ENCODE data around the gene DCAF5.
"Not testable (repeated sequence)": the region's sequence is repeated elsewhere in the genome, so short reads cannot be mapped to it uniquely, and the experiment has no call there.

Gene DCAF5

GRCh38 chr14:69041783-69042182 lies 111.1 kb downstream of the DCAF5 start:
- DNase-seq: no peak

GRCh38 chr14:69040353-69040752 lies 112.6 kb downstream of the DCAF5 start:
- DNase-seq: no peak

GRCh38 chr14:69039288-69039628 lies 113.7 kb downstream of the DCAF5 start:
- DNase-seq: no peak

- no peak for DNase-seq
Measured at GRCh38 chr14:69038455-69039287, 114.2 kb downstream of the DCAF5 start.

- no peak for DNase-seq
Measured at GRCh38 chr14:69037790-69038454, 115.0 kb downstream of the DCAF5 start.

GRCh38 chr14:69036757-69037506 lies 116.0 kb downstream of the DCAF5 start:
- DNase-seq: no peak

- no peak for DNase-seq
Measured at GRCh38 chr14:69034612-69035262, 118.2 kb downstream of the DCAF5 start.

- DNase-seq: no peak
Measured at GRCh38 chr14:69027242-69027913, 125.5 kb downstream of the DCAF5 start.

GRCh38 chr14:69023035-69023434 lies 129.9 kb downstream of the DCAF5 start:
- DNase-seq: no peak

- DNase-seq: not testable (repeated sequence)
Measured at GRCh38 chr14:69022093-69022492, 130.8 kb downstream of the DCAF5 start.

- no peak for DNase-seq
Measured at GRCh38 chr14:69017706-69018105, 135.2 kb downstream of the DCAF5 start.

GRCh38 chr14:69014829-69015259 lies 138.1 kb downstream of the DCAF5 start:
- DNase-seq: no peak

GRCh38 chr14:69013943-69014782 lies 138.8 kb downstream of the DCAF5 start:
- no peak for DNase-seq

GRCh38 chr14:69012256-69012953 lies 140.5 kb downstream of the DCAF5 start:
- no peak for DNase-seq

- no peak for DNase-seq
Measured at GRCh38 chr14:69010648-69011047, 142.3 kb downstream of the DCAF5 start.

GRCh38 chr14:69008421-69008884 lies 144.5 kb downstream of the DCAF5 start:
- no peak for DNase-seq

GRCh38 chr14:69006346-69006745 lies 146.6 kb downstream of the DCAF5 start:
- DNase-seq: no peak

GRCh38 chr14:69005432-69006148 lies 147.3 kb downstream of the DCAF5 start:
- no peak for DNase-seq

GRCh38 chr14:69004731-69005431 lies 148.0 kb downstream of the DCAF5 start:
- DNase-seq: no peak

Measured in activated CD4-positive, CD25-positive, alpha-beta regulatory T cell treated with anti-CD3 and anti-CD28 coated beads, Interleukin-2, amount 50 U/mL, for 72 hours (primary cell).